Mucosa of descending colon (tissue), 3 donors: ENCODE measurements around the gene RAB11FIP4. TPM values are rescaled to one million over a fixed set of nuclear protein-coding genes. Genes with fewer than 3 reads are reported as not detected.
A peak's percentile ranks its signal among the peaks of the same experiment; 100 is the strongest.

ENCODE experiments used
- ATAC-seq: fragments of 200-7000 bp; cut with Tn5 transposase; one replicate; pipeline ENCODE4 v1.9.1; 2020; ENCODE audit warnings: mild to moderate bottlenecking, moderate library complexity
- DNase-seq, 3 donors: peaks; one replicate each; pipeline ENCODE4 v3.0.0-alpha.2; 2020
- H3K36me3 ChIP-seq: fragments of 200-600 bp; one replicate; pipeline ENCODE4 v1.8.0; 2021; ENCODE audit warnings: low read depth, mild to moderate bottlenecking
- H3K4me1 ChIP-seq: fragments of 200-600 bp; one replicate; pipeline ENCODE4 v1.8.0; 2021; ENCODE audit warnings: low read depth, mild to moderate bottlenecking
- H3K4me3 ChIP-seq: fragments of 200-600 bp; one replicate; pipeline ENCODE4 v1.8.0; 2021; ENCODE audit warnings: mild to moderate bottlenecking
- H3K9me3 ChIP-seq: fragments of 200-600 bp; one replicate; pipeline ENCODE4 v1.8.0; 2021; ENCODE audit warnings: mild to moderate bottlenecking
- CTCF ChIP-seq: fragments of 200-600 bp; IDR thresholded peaks from one replicate; pipeline ENCODE4 v1.8.0; 2022; ENCODE audit warnings: antibody characterized with exemption, mild to moderate bottlenecking
- intact Hi-C, 2 donors: fragments of 100-400 bp; cut with DNase I in 1 of 2; cut with micrococcal nuclease in 1 of 2; formaldehyde crosslinking; loops; one replicate each; pipeline versions ENCODE4 v1.11.0 to v1.11.1; 2022; cut with DNase I, micrococcal nuclease
- total RNA-seq, 3 donors: library from RNA; stranded (reverse); fragmentation: NEBNext Ultra II Directional in 2 of 3; extraction: Animal tissue kit (Norgen Biotek cat#: 25700) in 2 of 3; gene quantifications; one replicate each; pipeline versions ENCODE4 v1.2.1 to v1.2.4, GENCODE V29; 2021 to 2023
- donor health status: DM: no; HTN: no; CAD: no; lungs with moderate emphysema.
- donor health status: DM: no; HTN: no; CAD: no.
- donor health status: DM: no; HTN: yes; CAD: no.

RAB11FIP4 gene
- total RNA-seq, 3 donors from 2014 or later, result 24.5 to 49.9 (median 40.7) TPM

GRCh38 chr17:31398381-31399311, 7.2 kb downstream of the RAB11FIP4 start:
- no peak for TF ChIP-seq CTCF
- Histone ChIP-seq H3K36me3 (no peaks in the 10 kb centered on the region), H3K4me3 (no peak overlapping the region), H3K4me1 (no peaks in the 10 kb centered on the region), H3K9me3 (no peaks in the 10 kb centered on the region)
- intact Hi-C loops, result no loop called here
- no peak for ATAC-seq
- DNase-seq, result no peak

GRCh38 chr17:31400481-31400950, 9.0 kb downstream of the RAB11FIP4 start:
- no peak for DNase-seq
- ATAC-seq, result no peak
- Histone ChIP-seq H3K4me1 (no peaks in the 10 kb centered on the region), H3K4me3 (no peak overlapping the region), H3K36me3 (no peaks in the 10 kb centered on the region), H3K9me3 (no peaks in the 10 kb centered on the region)
- intact Hi-C loops, result no loop called here
- TF ChIP-seq CTCF, result no peak

GRCh38 chr17:31401456-31402254, 10.2 kb downstream of the RAB11FIP4 start:
- Histone ChIP-seq H3K4me3 (no peak overlapping the region), H3K4me1 (no peaks in the 10 kb centered on the region), H3K36me3 (no peaks in the 10 kb centered on the region), H3K9me3 (no peaks in the 10 kb centered on the region)
- intact Hi-C loops, result no loop called here
- ATAC-seq (no peak), DNase-seq (no peak)
- TF ChIP-seq CTCF, result no peak

GRCh38 chr17:31404028-31404949, 12.8 kb downstream of the RAB11FIP4 start:
- H3K9me3 ChIP-seq, result no peaks in the 10 kb centered on the region
- no peak for ATAC-seq
- H3K36me3 ChIP-seq, result no peaks in the 10 kb centered on the region
- TF ChIP-seq CTCF, result no peak
- intact Hi-C loops, result no loop called here
- no peaks in the 10 kb centered on the region for H3K4me1 ChIP-seq
- H3K4me3 ChIP-seq, result no peak overlapping the region
- peak in 1 of 3 donors; percentile 15 for DNase-seq

DNA sequence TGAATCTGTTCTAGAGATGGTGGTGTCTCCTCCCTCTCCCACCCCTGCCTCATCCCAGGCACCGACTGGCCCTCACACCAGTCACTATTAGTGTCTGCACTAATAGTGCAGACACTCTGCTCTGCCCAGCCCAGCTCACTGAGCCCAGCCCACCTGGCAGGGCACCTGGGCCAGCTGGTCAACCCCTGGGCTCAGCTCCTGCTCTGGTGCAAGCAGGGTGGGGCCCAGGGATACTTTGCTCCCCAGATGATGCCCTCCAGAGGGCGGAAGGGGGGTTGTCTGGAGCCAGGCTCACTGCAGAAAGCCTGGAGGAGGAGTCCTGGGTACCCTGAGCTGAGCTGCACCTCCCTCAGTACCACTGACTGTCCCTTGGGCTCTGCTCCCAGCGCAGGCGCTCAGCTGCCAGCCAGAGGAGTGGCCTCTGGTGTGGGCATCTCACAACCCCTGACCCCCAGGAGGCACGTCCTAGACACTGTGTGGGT, 14.5 kb downstream of the RAB11FIP4 start:
- intact Hi-C loops, result no loop called here
- no peaks in the 10 kb centered on the region for H3K4me1 ChIP-seq
- no peak for TF ChIP-seq CTCF
- H3K4me3 ChIP-seq, result no peak overlapping the region
- no peaks in the 10 kb centered on the region for H3K9me3 ChIP-seq
- DNase-seq (peak in 1 of 3 donors; percentile 22), ATAC-seq (no peak)
- no peaks in the 10 kb centered on the region for H3K36me3 ChIP-seq
